GM23338 (cell line): ENCODE measurements around the gene FAM13B. TPM values are rescaled to one million over a fixed set of nuclear protein-coding genes. Genes with fewer than 3 reads are reported as not detected.

ENCODE experiments used
- ATAC-seq: fragments of 200-7000 bp; cut with Tn5 transposase; 3 replicates; pipeline ENCODE4 v1.9.1; 2020
- DNase-seq: peaks from one replicate; pipeline ENCODE4 v3.0.0-alpha.2; 2015; ENCODE audit warnings: low spot score
- H2AFZ ChIP-seq: fragments of 200-600 bp; sonication (generic); 2 replicates; pipeline ENCODE4 v1.8.0; 2016; ENCODE audit warnings: antibody characterized with exemption, mild to moderate bottlenecking, moderate library complexity
- H3F3A ChIP-seq: fragments of 200-600 bp; sonication (generic); replicated peaks from 2 replicates; pipeline ENCODE4 v1.8.0; 2017; ENCODE audit warnings: antibody characterized with exemption, mixed run types, low read depth
- H3K27ac ChIP-seq: fragments of 200-600 bp; sonication (generic); 2 replicates; pipeline ENCODE4 v1.6.1; 2016; ENCODE audit warnings: low read depth
- H3K27me3 ChIP-seq: fragments of 200-600 bp; sonication (generic); 2 replicates; pipeline ENCODE4 v1.8.0; 2016; ENCODE audit warnings: mild to moderate bottlenecking, mixed run types, moderate library complexity; ENCODE audit not compliant: insufficient read depth
- H3K36me3 ChIP-seq: fragments of 200-600 bp; sonication (generic); 2 replicates; pipeline ENCODE4 v1.8.0; 2016; ENCODE audit warnings: mild to moderate bottlenecking; ENCODE audit not compliant: insufficient read depth
- H3K4me1 ChIP-seq: fragments of 200-600 bp; sonication (generic); 2 replicates; pipeline ENCODE4 v1.8.0; 2016; ENCODE audit warnings: mild to moderate bottlenecking, moderate library complexity; ENCODE audit not compliant: insufficient read depth
- H3K4me2 ChIP-seq: fragments of 200-600 bp; sonication (generic); 2 replicates; pipeline ENCODE4 v1.7.1; 2017; ENCODE audit warnings: mixed run types
- H3K4me3 ChIP-seq: fragments of 200-600 bp; sonication (generic); 2 replicates; pipeline ENCODE4 v1.6.1; 2016; ENCODE audit warnings: mixed run types
- H3K79me2 ChIP-seq: fragments of 200-600 bp; sonication (generic); replicated peaks from 2 replicates; pipeline ENCODE4 v1.8.0; 2017; ENCODE audit warnings: mild to moderate bottlenecking; ENCODE audit not compliant: insufficient read depth
- H3K9me2 ChIP-seq: fragments of 200-600 bp; sonication (generic); 2 replicates; pipeline ENCODE4 v1.8.0; 2017; ENCODE audit not compliant: insufficient read depth
- H4K20me1 ChIP-seq: fragments of 200-600 bp; sonication (generic); replicated peaks from 2 replicates; pipeline ENCODE4 v1.8.0; 2017; ENCODE audit warnings: mild to moderate bottlenecking; ENCODE audit not compliant: insufficient read depth
- H3K27ac Mint-ChIP-seq: 2 replicates; pipeline ENCODE4 v1.8.0; 2020; ENCODE audit warnings: inconsistent platforms, mild to moderate bottlenecking, moderate library complexity, mixed read lengths
- H3K27me3 Mint-ChIP-seq: 3 replicates; pipeline ENCODE4 v1.8.0; 2022; ENCODE audit warnings: low read depth, mild to moderate bottlenecking, moderate library complexity, mixed read lengths, inconsistent platforms; ENCODE audit not compliant: insufficient read depth, poor library complexity
- H3K36me3 Mint-ChIP-seq: 3 replicates; pipeline ENCODE4 v1.8.0; 2021; ENCODE audit warnings: low read depth, mild to moderate bottlenecking, inconsistent platforms, moderate library complexity, mixed read lengths
- H3K4me1 Mint-ChIP-seq: 3 replicates; pipeline ENCODE4 v1.8.0; 2020; ENCODE audit warnings: mild to moderate bottlenecking, inconsistent platforms, mixed read lengths
- H3K4me3 Mint-ChIP-seq: 3 replicates; pipeline ENCODE4 v1.8.0; 2021; ENCODE audit warnings: moderate library complexity, mild to moderate bottlenecking, inconsistent platforms, mixed read lengths
- H3K9me3 Mint-ChIP-seq: 3 replicates; pipeline ENCODE4 v1.8.0; 2020; ENCODE audit warnings: moderate library complexity, mild to moderate bottlenecking, inconsistent platforms, mixed read lengths
- CREB1 ChIP-seq: fragments of 250-450 bp; sonication (Bioruptor Pico); IDR thresholded peaks from 2 replicates; pipeline ENCODE4 v1.5.0; 2020; ENCODE audit warnings: low read depth, mild to moderate bottlenecking, moderate library complexity
- ETS1 ChIP-seq: IDR thresholded peaks from 2 replicates; pipeline ENCODE4 v1.6.1; 2016; ENCODE audit warnings: antibody characterized with exemption
- EZH2 ChIP-seq: fragments of 200-600 bp; sonication (generic); IDR thresholded peaks from one replicate; pipeline ENCODE4 v1.8.0; 2017; ENCODE audit warnings: antibody characterized with exemption, mild to moderate bottlenecking, low read depth; ENCODE audit not compliant: unreplicated experiment
- EZH2phosphoT487 ChIP-seq: fragments of 200-600 bp; sonication (generic); IDR thresholded peaks from one replicate; pipeline ENCODE4 v1.8.1; 2018; ENCODE audit warnings: antibody characterized with exemption; ENCODE audit not compliant: unreplicated experiment
- JUNB ChIP-seq: IDR thresholded peaks from one replicate; pipeline ENCODE4 v1.6.1; 2016; ENCODE audit warnings: antibody characterized with exemption; ENCODE audit not compliant: unreplicated experiment
- NANOG ChIP-seq: IDR thresholded peaks from 2 replicates; pipeline ENCODE4 v1.6.1; 2016; ENCODE audit warnings: antibody characterized with exemption, borderline replicate concordance
- POLR2AphosphoS5 ChIP-seq: IDR thresholded peaks from 2 replicates; pipeline ENCODE4 v1.6.1; 2016; ENCODE audit warnings: antibody characterized with exemption, low read depth
- REST ChIP-seq: IDR thresholded peaks from one replicate; pipeline ENCODE4 v1.6.1; 2018; ENCODE audit warnings: antibody characterized with exemption; ENCODE audit not compliant: unreplicated experiment
- STAT1 ChIP-seq: IDR thresholded peaks from one replicate; pipeline ENCODE4 v1.6.1; 2016; ENCODE audit warnings: antibody characterized with exemption; ENCODE audit not compliant: unreplicated experiment
- ZNF114 ChIP-seq: fragments of 250-450 bp; sonication (Bioruptor Pico); IDR thresholded peaks from 2 replicates; pipeline ENCODE4 v1.5.0; 2020; ENCODE audit warnings: mild to moderate bottlenecking, moderate library complexity
- ZNF331 ChIP-seq: fragments of 250-450 bp; sonication (Bioruptor Pico); IDR thresholded peaks from 2 replicates; pipeline ENCODE4 v1.5.0; 2020; ENCODE audit warnings: low read depth, mild to moderate bottlenecking, moderate library complexity
- polyA plus RNA-seq: library from polyadenylated mRNA; unstranded; fragments of >200 nt; fragmentation: Nextera tagmentation; extraction: Ambion mirVana; gene quantifications from 2 replicates; pipeline ENCODE4 v1.2.1, GENCODE V29; 2016
- total RNA-seq: library from RNA; depleted of rRNA; stranded (reverse); fragments of >200 nt; shearing (Covaris generic); gene quantifications from 2 replicates; pipeline ENCODE4 v1.2.3, GENCODE V29; 2014
- TF ChIP-seq, protein P1 (sequence below): fragments of 250-450 bp; sonication (Bioruptor Pico); IDR thresholded peaks from 2 replicates; pipeline ENCODE4 v1.5.0; 2020; ENCODE audit warnings: mild to moderate bottlenecking, moderate library complexity
- TF ChIP-seq, protein P2 (sequence below), 2 experiments: fragments of 200-600 bp in 1 of 2; sonication (generic) in 1 of 2; conservative IDR thresholded peaks; 2 replicates each; pipeline versions ENCODE4 v1.5.1 to v1.6.1; 2016 to 2017; ENCODE audit warnings: antibody characterized with exemption in 2 of 2, low read depth in 2 of 2, mild to moderate bottlenecking in 2 of 2, moderate library complexity in 1 of 2

FAM13B gene
- total and polyA plus RNA-seq, 2 experiments from 2014 or later: 12.9 to 30.2 TPM

DNA sequence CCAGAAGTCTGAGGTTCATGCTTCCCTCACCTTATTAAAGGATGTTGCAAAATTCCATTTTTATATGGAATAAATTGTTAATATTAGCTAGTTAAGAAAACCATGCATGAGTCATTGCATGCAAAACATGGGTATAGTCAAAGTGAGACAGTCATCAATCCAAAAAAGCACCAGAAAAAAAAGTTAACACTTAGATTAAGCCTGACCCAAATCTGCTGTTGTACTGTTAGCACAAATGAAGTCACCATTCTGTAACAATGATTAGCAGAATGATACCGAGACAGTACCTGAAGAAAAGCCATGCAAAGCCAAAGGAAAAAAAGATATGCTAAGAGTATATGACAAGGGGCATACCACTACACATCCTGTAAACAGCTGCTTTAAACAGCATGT is 94.1 kb downstream of the FAM13B start:
- peaks cover 8% of the 10 kb centered on the region for H3K27me3 Mint-ChIP-seq
- Histone ChIP-seq H3K9me2 (no peaks in the 10 kb centered on the region), H3K27ac (no peak overlapping the region), H2AFZ (no peak overlapping the region), H4K20me1 (peaks cover 6% of the 10 kb centered on the region; the same call in 1 of the 2 replicates), H3K4me3 (no peak overlapping the region), H3F3A (no peaks in the 10 kb centered on the region), H3K4me1 (no peaks in the 10 kb centered on the region), H3K27me3 (no peaks in the 10 kb centered on the region), H3K4me2 (no peak overlapping the region), H3K79me2 (no peaks in the 10 kb centered on the region), H3K36me3 (peaks cover 40% of the 10 kb centered on the region)
- H3K9me3 Mint-ChIP-seq: no peaks in the 10 kb centered on the region
- no peaks in the 10 kb centered on the region for H3K4me1 Mint-ChIP-seq
- TF ChIP-seq JUNB: no peak
- TF ChIP-seq EZH2: no peak
- TF ChIP-seq, protein P1, sequence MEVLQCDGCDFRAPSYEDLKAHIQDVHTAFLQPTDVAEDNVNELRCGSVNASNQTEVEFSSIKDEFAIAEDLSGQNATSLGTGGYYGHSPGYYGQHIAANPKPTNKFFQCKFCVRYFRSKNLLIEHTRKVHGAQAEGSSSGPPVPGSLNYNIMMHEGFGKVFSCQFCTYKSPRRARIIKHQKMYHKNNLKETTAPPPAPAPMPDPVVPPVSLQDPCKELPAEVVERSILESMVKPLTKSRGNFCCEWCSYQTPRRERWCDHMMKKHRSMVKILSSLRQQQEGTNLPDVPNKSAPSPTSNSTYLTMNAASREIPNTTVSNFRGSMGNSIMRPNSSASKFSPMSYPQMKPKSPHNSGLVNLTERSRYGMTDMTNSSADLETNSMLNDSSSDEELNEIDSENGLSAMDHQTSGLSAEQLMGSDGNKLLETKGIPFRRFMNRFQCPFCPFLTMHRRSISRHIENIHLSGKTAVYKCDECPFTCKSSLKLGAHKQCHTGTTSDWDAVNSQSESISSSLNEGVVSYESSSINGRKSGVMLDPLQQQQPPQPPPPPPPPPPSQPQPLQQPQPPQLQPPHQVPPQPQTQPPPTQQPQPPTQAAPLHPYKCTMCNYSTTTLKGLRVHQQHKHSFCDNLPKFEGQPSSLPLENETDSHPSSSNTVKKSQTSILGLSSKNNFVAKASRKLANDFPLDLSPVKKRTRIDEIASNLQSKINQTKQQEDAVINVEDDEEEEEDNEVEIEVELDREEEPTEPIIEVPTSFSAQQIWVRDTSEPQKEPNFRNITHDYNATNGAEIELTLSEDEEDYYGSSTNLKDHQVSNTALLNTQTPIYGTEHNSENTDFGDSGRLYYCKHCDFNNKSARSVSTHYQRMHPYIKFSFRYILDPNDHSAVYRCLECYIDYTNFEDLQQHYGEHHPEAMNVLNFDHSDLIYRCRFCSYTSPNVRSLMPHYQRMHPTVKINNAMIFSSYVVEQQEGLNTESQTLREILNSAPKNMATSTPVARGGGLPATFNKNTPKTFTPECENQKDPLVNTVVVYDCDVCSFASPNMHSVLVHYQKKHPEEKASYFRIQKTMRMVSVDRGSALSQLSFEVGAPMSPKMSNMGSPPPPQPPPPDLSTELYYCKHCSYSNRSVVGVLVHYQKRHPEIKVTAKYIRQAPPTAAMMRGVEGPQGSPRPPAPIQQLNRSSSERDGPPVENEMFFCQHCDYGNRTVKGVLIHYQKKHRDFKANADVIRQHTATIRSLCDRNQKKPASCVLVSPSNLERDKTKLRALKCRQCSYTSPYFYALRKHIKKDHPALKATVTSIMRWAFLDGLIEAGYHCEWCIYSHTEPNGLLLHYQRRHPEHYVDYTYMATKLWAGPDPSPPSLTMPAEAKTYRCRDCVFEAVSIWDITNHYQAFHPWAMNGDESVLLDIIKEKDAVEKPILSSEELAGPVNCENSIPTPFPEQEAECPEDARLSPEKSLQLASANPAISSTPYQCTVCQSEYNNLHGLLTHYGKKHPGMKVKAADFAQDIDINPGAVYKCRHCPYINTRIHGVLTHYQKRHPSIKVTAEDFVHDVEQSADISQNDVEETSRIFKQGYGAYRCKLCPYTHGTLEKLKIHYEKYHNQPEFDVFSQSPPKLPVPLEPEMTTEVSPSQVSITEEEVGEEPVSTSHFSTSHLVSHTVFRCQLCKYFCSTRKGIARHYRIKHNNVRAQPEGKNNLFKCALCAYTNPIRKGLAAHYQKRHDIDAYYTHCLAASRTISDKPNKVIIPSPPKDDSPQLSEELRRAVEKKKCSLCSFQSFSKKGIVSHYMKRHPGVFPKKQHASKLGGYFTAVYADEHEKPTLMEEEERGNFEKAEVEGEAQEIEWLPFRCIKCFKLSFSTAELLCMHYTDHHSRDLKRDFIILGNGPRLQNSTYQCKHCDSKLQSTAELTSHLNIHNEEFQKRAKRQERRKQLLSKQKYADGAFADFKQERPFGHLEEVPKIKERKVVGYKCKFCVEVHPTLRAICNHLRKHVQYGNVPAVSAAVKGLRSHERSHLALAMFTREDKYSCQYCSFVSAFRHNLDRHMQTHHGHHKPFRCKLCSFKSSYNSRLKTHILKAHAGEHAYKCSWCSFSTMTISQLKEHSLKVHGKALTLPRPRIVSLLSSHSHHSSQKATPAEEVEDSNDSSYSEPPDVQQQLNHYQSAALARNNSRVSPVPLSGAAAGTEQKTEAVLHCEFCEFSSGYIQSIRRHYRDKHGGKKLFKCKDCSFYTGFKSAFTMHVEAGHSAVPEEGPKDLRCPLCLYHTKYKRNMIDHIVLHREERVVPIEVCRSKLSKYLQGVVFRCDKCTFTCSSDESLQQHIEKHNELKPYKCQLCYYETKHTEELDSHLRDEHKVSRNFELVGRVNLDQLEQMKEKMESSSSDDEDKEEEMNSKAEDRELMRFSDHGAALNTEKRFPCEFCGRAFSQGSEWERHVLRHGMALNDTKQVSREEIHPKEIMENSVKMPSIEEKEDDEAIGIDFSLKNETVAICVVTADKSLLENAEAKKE (CRISPR knock-in tag): no peak
- TF ChIP-seq CREB1 (CRISPR knock-in tag): no peak
- TF ChIP-seq REST: no peak
- no peak for TF ChIP-seq POLR2AphosphoS5
- no peak for TF ChIP-seq STAT1
- no peak for TF ChIP-seq ZNF331
- TF ChIP-seq ZNF114 (CRISPR knock-in tag): no peak
- TF ChIP-seq EZH2phosphoT487: no peak
- TF ChIP-seq NANOG: no peak
- no peak for TF ChIP-seq ETS1
- TF ChIP-seq, protein P2, sequence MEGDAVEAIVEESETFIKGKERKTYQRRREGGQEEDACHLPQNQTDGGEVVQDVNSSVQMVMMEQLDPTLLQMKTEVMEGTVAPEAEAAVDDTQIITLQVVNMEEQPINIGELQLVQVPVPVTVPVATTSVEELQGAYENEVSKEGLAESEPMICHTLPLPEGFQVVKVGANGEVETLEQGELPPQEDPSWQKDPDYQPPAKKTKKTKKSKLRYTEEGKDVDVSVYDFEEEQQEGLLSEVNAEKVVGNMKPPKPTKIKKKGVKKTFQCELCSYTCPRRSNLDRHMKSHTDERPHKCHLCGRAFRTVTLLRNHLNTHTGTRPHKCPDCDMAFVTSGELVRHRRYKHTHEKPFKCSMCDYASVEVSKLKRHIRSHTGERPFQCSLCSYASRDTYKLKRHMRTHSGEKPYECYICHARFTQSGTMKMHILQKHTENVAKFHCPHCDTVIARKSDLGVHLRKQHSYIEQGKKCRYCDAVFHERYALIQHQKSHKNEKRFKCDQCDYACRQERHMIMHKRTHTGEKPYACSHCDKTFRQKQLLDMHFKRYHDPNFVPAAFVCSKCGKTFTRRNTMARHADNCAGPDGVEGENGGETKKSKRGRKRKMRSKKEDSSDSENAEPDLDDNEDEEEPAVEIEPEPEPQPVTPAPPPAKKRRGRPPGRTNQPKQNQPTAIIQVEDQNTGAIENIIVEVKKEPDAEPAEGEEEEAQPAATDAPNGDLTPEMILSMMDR (conservative IDR thresholded peaks at IDR 0.05; ENCODE audit: low read depth in 2 of 2): no peak
- DNase-seq (no peak), ATAC-seq (no peak)
- H3K27ac Mint-ChIP-seq: no peak overlapping the region
- no peak overlapping the region for H3K4me3 Mint-ChIP-seq
- H3K36me3 Mint-ChIP-seq: peaks cover 49% of the 10 kb centered on the region
